Measurements from ENCODE around the gene CDKN1B. TPM values are rescaled to one million over a fixed set of nuclear protein-coding genes. Genes with fewer than 3 reads are reported as not detected.

CDKN1B gene
- total RNA-seq, 1 experiment from 2014 or later: 33.1 TPM

GRCh38 chr12:12759234-12759915 is 42.2 kb downstream of the CDKN1B start:
- Histone ChIP-seq H3K4me2 (ENCODE audit: low read length) (peak overlapping the region; percentile 62), H3K79me2 (ENCODE audit: insufficient read depth, low read length) (no peaks in the 10 kb centered on the region), H3K4me3 (replicated peaks in 1 of 2; ENCODE audit: low read depth in 1 of 2, low read length in 2 of 2) (no peak overlapping the region), H3K27ac (ENCODE audit: low read depth, low read length) (no peak overlapping the region), H3K9me2 (ENCODE audit: insufficient read depth) (no peaks in the 10 kb centered on the region), H3K4me1 (ENCODE audit: control insufficient read depth in 1 of 2, insufficient read depth in 2 of 2, low read length in 2 of 2) (peaks cover 0 to 15% of the 10 kb centered on the region in 2 experiments; a peak in 2 of 4 replicates), H3K9ac (ENCODE audit: low read length) (no peak overlapping the region), H3K36me3 (ENCODE audit: control insufficient read depth in 1 of 2, insufficient read depth in 2 of 2, low read length in 2 of 2) (no peaks in the 10 kb centered on the region), H3K9me3 (ENCODE audit: control insufficient read depth in 1 of 2, insufficient read depth in 1 of 2, low read depth in 1 of 2, low read length in 2 of 2) (no peaks in the 10 kb centered on the region), H2AFZ (ENCODE audit: low read depth, low read length, poor library complexity, severe bottlenecking) (peak overlapping the region; percentile 22), H4K20me1 (ENCODE audit: insufficient read depth) (no peaks in the 10 kb centered on the region), H3K27me3 (ENCODE audit: insufficient read depth, low read length) (no peaks in the 10 kb centered on the region)
- ChIA-PET POLR2A (interaction anchor here (0.7 kb wide), 1 partner anchor 132 kb away, joined by 3 read pairs; the partner anchor contains the start of gene GPRC5A), RAD21 (ENCODE audit: low non-redundant PET in 1 of 2, low total read pairs in 2 of 2, uncharacterized antibody in 2 of 2, unreplicated experiment in 2 of 2) (no interaction called here), CTCF (interaction anchor here (1.6 kb wide), 1 partner anchor 22 kb away, joined by 7 read pairs; no protein-coding TSS in a partner anchor)
- intact Hi-C loops (cut with micrococcal nuclease): no loop called here
- TSS peak; percentile 84 for BruUV-seq (replicated peaks)
- TF ChIP-seq EZH2phosphoT487 (IDR thresholded peaks at IDR 0.05; ENCODE audit: borderline replicate concordance) (no peak), REST (IDR thresholded peaks at IDR 0.05; ENCODE audit: low read depth) (no peak), CBX3 (IDR thresholded peaks at IDR 0.05; ENCODE audit: low read depth) (no peak), SIN3A (IDR thresholded peaks at IDR 0.05; ENCODE audit: low read depth) (no peak), RAD21 (IDR thresholded peaks at IDR 0.05; ENCODE audit: low read depth) (no peak), JUND (IDR thresholded peaks at IDR 0.05) (no peak), YY1 (IDR thresholded peaks at IDR 0.05; ENCODE audit: extremely low read depth, insufficient replicate concordance, low read depth, low read length) (no peak), ZNF274 (IDR thresholded peaks at IDR 0.05; ENCODE audit: low read depth, low read length) (no peak), FOSL1 (IDR thresholded peaks at IDR 0.05; ENCODE audit: low read depth) (no peak), TCF7L2 (IDR thresholded peaks at IDR 0.05; ENCODE audit: borderline replicate concordance, extremely low read depth, insufficient read depth, insufficient read length) (no peak), ELF1 (IDR thresholded peaks at IDR 0.05; ENCODE audit: borderline replicate concordance, low read depth) (no peak)
- ATAC-seq (no peak), DNase-seq (ENCODE audit: low read depth, low spot score) (no peak)
